Mesendoderm (in vitro differentiated cells): ENCODE data around the gene ATG2A.
A peak's percentile ranks its signal among the peaks of the same experiment; 100 is the strongest.

Source experiments
- DNase-seq: peaks from one replicate; pipeline ENCODE4 v3.0.0; 2013
- H2AK5ac ChIP-seq: 2 replicates; pipeline ENCODE4 v1.6.1; 2013; ENCODE audit warnings: low read length, inconsistent platforms
- H2BK120ac ChIP-seq: 2 replicates; pipeline ENCODE4 v1.6.1; 2013; ENCODE audit warnings: low read depth, mild to moderate bottlenecking, low read length, moderate library complexity, mixed read lengths
- H2BK15ac ChIP-seq: replicated peaks from 2 replicates; pipeline ENCODE4 v1.6.1; 2013; ENCODE audit warnings: low read depth, mild to moderate bottlenecking, moderate library complexity
- H2BK5ac ChIP-seq: 2 replicates; pipeline ENCODE4 v1.6.1; 2013; ENCODE audit warnings: low read length, inconsistent platforms
- H3K18ac ChIP-seq: 2 replicates; pipeline ENCODE4 v1.6.1; 2013; ENCODE audit warnings: mild to moderate bottlenecking, low read length, mixed read lengths
- H3K23ac ChIP-seq: one replicate; pipeline ENCODE4 v1.6.1; 2013; ENCODE audit warnings: low read length
- H3K27ac ChIP-seq: 2 replicates; pipeline ENCODE4 v1.5.1; 2013; ENCODE audit warnings: low read depth, mild to moderate bottlenecking, inconsistent platforms, low read length, moderate library complexity
- H3K27me3 ChIP-seq: 2 replicates; pipeline ENCODE4 v1.6.1; 2013; ENCODE audit warnings: low read length, control low read depth, mild to moderate bottlenecking, inconsistent platforms; ENCODE audit not compliant: insufficient read depth, poor library complexity
- H3K36me3 ChIP-seq: 2 replicates; pipeline ENCODE4 v1.6.1; 2013; ENCODE audit warnings: low read length, inconsistent platforms; ENCODE audit not compliant: control insufficient read depth, insufficient read depth
- H3K4ac ChIP-seq: one replicate; pipeline ENCODE4 v1.6.1; 2013; ENCODE audit warnings: low read depth, mild to moderate bottlenecking, low read length, moderate library complexity
- H3K4me1 ChIP-seq: 2 replicates; pipeline ENCODE4 v1.6.1; 2013; ENCODE audit warnings: low read depth, low read length, inconsistent platforms; ENCODE audit not compliant: control insufficient read depth
- H3K4me2 ChIP-seq: 2 replicates; pipeline ENCODE4 v1.6.1; 2013; ENCODE audit warnings: low read length
- H3K4me3 ChIP-seq: 2 replicates; pipeline ENCODE4 v1.5.1; 2013; ENCODE audit warnings: mild to moderate bottlenecking, low read length
- H3K56ac ChIP-seq: one replicate; pipeline ENCODE4 v1.6.1; 2013; ENCODE audit warnings: low read length
- H3K79me1 ChIP-seq: 2 replicates; pipeline ENCODE4 v1.6.1; 2013; ENCODE audit warnings: low read length, inconsistent platforms
- H3K79me2 ChIP-seq: 2 replicates; pipeline ENCODE4 v1.6.1; 2013; ENCODE audit warnings: mild to moderate bottlenecking, low read length; ENCODE audit not compliant: control insufficient read depth, insufficient read depth
- H3K9ac ChIP-seq: 2 replicates; pipeline ENCODE4 v1.6.1; 2013; ENCODE audit warnings: low read length, inconsistent platforms
- H4K5ac ChIP-seq: one replicate; pipeline ENCODE4 v1.6.1; 2013; ENCODE audit warnings: low read length
- H4K8ac ChIP-seq: one replicate; pipeline ENCODE4 v1.6.1; 2013; ENCODE audit warnings: low read depth, mild to moderate bottlenecking, control low read depth, low read length, moderate library complexity
- WGBS: extraction: QIAGEN DNeasy Blood & Tissue Kit; methylation state at CpG from one replicate; pipeline ENCODE4 v1.1.7; 2013; ENCODE audit warnings: low lambda C conversion rate, missing lambda C conversion rate; ENCODE audit not compliant: insufficient coverage; ENCODE audit errors: extremely low coverage; 5-methylcytosine and 5-hydroxymethylcytosine counted together

Gene ATG2A

GRCh38 chr11:64891880-64892279 lies 25.1 kb downstream of the ATG2A start:
- H3K4me1 ChIP-seq: no peaks in the 10 kb centered on the region
- no peak for DNase-seq
- no peak overlapping the region for H3K4ac ChIP-seq
- no peak overlapping the region for H2AK5ac ChIP-seq
- no peak overlapping the region for H3K9ac ChIP-seq
- no peak overlapping the region for H4K5ac ChIP-seq
- no peak overlapping the region for H3K4me3 ChIP-seq
- no peak overlapping the region for H3K23ac ChIP-seq
- H2BK120ac ChIP-seq: no peak overlapping the region
- no CpG with 5 or more reads among the region's 5 CpGs for WGBS
- no peaks in the 10 kb centered on the region for H3K79me1 ChIP-seq
- H4K8ac ChIP-seq: no peak overlapping the region
- H2BK15ac ChIP-seq: no peak overlapping the region
- H3K4me2 ChIP-seq: no peak overlapping the region
- H3K79me2 ChIP-seq: no peaks in the 10 kb centered on the region
- H3K56ac ChIP-seq: no peak overlapping the region
- no peak overlapping the region for H3K18ac ChIP-seq
- peaks cover 1% of the 10 kb centered on the region for H3K36me3 ChIP-seq
- H2BK5ac ChIP-seq: no peak overlapping the region
- H3K27ac ChIP-seq: no peak overlapping the region
- no peaks in the 10 kb centered on the region for H3K27me3 ChIP-seq

- Histone ChIP-seq H2AK5ac (no peak overlapping the region), H2BK15ac (no peak overlapping the region), H2BK5ac (no peak overlapping the region), H3K27me3 (no peaks in the 10 kb centered on the region), H3K79me2 (no peaks in the 10 kb centered on the region), H3K36me3 (no peaks in the 10 kb centered on the region), H3K9ac (no peak overlapping the region), H2BK120ac (no peak overlapping the region), H3K4me1 (no peaks in the 10 kb centered on the region), H3K23ac (no peak overlapping the region), H3K79me1 (no peaks in the 10 kb centered on the region), H3K18ac (no peak overlapping the region), H3K56ac (no peak overlapping the region), H3K4me3 (no peak overlapping the region), H4K5ac (no peak overlapping the region), H4K8ac (no peak overlapping the region), H3K4me2 (no peak overlapping the region), H3K4ac (no peak overlapping the region), H3K27ac (no peak overlapping the region)
- WGBS: no CpG with 5 or more reads among the region's 25 CpGs
- DNase-seq: no peak
These were observed 25.7 kb downstream of the ATG2A start for GRCh38 chr11:64891215-64891848.

GRCh38 chr11:64890522-64890939 lies 26.5 kb downstream of the ATG2A start:
- Histone ChIP-seq H3K18ac (no peak overlapping the region), H3K4me2 (no peak overlapping the region), H2BK120ac (no peak overlapping the region), H3K79me2 (no peaks in the 10 kb centered on the region), H4K8ac (no peak overlapping the region), H3K27me3 (no peaks in the 10 kb centered on the region), H3K4me3 (no peak overlapping the region), H2BK5ac (no peak overlapping the region), H3K27ac (no peak overlapping the region), H3K36me3 (no peaks in the 10 kb centered on the region), H2AK5ac (no peak overlapping the region), H3K79me1 (no peaks in the 10 kb centered on the region), H3K23ac (no peak overlapping the region), H3K4ac (no peak overlapping the region), H2BK15ac (no peak overlapping the region), H3K4me1 (no peaks in the 10 kb centered on the region), H3K9ac (no peak overlapping the region), H4K5ac (no peak overlapping the region), H3K56ac (no peak overlapping the region)
- no CpG with 5 or more reads among the region's 7 CpGs for WGBS
- DNase-seq: no peak

GRCh38 chr11:64888729-64889511 lies 28.1 kb downstream of the ATG2A start:
- Histone ChIP-seq H3K79me1 (no peaks in the 10 kb centered on the region), H3K79me2 (no peaks in the 10 kb centered on the region), H2BK15ac (no peak overlapping the region), H3K9ac (no peak overlapping the region), H3K4ac (no peak overlapping the region), H3K56ac (no peak overlapping the region), H4K8ac (no peak overlapping the region), H3K4me1 (no peaks in the 10 kb centered on the region), H2BK120ac (no peak overlapping the region), H3K4me2 (no peak overlapping the region), H3K18ac (no peak overlapping the region), H4K5ac (no peak overlapping the region), H3K4me3 (no peak overlapping the region), H2AK5ac (no peak overlapping the region), H3K27ac (no peak overlapping the region), H3K36me3 (no peaks in the 10 kb centered on the region), H2BK5ac (no peak overlapping the region), H3K23ac (no peak overlapping the region), H3K27me3 (no peaks in the 10 kb centered on the region)
- WGBS: no CpG with 5 or more reads among the region's 9 CpGs
- DNase-seq: peak; percentile 26

GRCh38 chr11:64888406-64888728 lies 28.6 kb downstream of the ATG2A start:
- no peak overlapping the region for H2AK5ac ChIP-seq
- H3K9ac ChIP-seq: peak overlapping the region; percentile 51
- no peak overlapping the region for H3K4me2 ChIP-seq
- H3K4me3 ChIP-seq: no peak overlapping the region
- no peak overlapping the region for H4K8ac ChIP-seq
- no peak overlapping the region for H2BK120ac ChIP-seq
- WGBS: no CpG with 5 or more reads among the region's 8 CpGs
- H3K56ac ChIP-seq: peak overlapping the region; percentile 77
- no peaks in the 10 kb centered on the region for H3K4me1 ChIP-seq
- no peak overlapping the region for H3K4ac ChIP-seq
- no peak overlapping the region for H2BK5ac ChIP-seq
- no peaks in the 10 kb centered on the region for H3K36me3 ChIP-seq
- no peak overlapping the region for H3K23ac ChIP-seq
- DNase-seq: no peak
- H3K27ac ChIP-seq: no peak overlapping the region
- H3K79me1 ChIP-seq: no peaks in the 10 kb centered on the region
- no peak overlapping the region for H2BK15ac ChIP-seq
- no peaks in the 10 kb centered on the region for H3K79me2 ChIP-seq
- no peak overlapping the region for H3K18ac ChIP-seq
- H3K27me3 ChIP-seq: no peaks in the 10 kb centered on the region
- no peak overlapping the region for H4K5ac ChIP-seq
